NCI-H1436 treated with DMSO at 0.1 percent for 48 hours (cell line): ENCODE results near the gene APLN.
A peak's percentile ranks its signal among the peaks of the same experiment; 100 is the strongest.

Source experiments
- DNase-seq: peaks from one replicate; lab custom pipeline; 2025; lab: John Stamatoyannopoulos, UW

Gene APLN

DNA sequence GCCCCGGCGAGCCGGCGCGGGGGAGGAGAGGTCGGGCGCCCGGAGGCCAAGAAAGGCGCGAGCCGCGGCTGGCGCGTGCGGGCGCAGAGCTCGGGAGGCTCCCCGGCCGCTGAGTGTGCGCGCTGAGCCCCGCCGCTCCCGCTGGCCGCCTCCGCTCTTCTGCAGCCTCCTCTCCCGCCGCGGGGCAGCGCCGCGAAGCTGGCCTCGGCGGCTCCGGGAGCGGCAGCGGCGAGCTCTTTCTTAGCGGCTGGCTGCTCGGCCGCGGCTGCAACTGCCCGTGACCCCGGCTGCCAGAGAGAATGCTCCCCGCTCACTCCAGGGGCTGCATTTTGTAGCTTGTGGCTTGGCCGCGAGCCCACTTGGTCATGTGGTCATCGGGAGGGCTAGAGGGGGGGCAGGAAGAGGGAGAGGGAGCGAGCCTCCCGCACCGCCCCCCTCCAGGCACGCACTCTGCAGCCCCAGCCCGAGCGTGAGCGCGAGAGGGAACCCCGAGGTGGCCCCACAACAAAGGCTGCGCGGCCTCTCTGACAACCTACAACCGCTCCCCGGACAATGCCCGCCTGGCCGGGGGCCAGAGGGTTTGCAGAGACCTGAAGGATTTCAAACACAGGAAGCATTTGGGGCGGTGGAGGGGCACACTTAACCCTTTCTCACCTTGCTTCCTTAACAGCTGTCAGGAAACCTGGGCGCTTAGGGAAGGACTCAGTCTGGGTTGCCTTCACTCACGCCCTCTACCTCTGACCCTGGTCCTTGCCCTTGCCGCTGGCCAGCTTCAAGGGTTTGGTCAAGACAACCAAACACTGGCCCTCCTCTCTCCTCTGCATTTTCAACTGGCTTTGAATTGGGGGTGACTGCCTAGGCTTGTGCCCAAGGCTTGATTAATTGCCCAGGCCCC is at the start of gene APLN:
Gene APLN (minus strand): TSS at position 305 of the 895 bp plus-strand sequence. CDS start 326 bp downstream, outside the sequence.
- no peak for DNase-seq

- no peak for DNase-seq
These were observed 49.7 kb upstream of the APLN start for GRCh38 chrX:129704491-129704890.

DNA sequence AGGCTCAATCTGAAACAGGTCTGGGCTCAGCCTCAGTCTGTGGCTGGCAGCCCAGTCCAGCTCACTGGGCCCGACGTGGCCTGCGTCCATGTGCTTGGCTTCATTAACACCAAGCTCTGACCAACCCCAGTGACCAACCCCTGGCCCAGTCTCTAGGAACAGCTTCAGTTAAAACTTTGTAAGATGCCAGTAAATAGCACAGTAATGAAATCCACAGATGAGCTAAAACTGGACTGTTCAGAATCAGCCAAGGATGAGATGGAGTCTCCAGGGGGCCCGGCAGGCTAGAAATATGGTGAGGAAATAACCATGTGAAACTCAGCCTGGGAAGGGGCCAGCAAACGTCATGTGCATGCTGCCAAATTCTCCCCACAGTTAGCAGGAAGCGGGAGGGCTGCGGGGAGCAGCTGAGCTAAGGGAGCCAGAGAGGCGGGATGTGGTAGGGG is 46.9 kb upstream of the APLN start:
- DNase-seq: no peak

DNA sequence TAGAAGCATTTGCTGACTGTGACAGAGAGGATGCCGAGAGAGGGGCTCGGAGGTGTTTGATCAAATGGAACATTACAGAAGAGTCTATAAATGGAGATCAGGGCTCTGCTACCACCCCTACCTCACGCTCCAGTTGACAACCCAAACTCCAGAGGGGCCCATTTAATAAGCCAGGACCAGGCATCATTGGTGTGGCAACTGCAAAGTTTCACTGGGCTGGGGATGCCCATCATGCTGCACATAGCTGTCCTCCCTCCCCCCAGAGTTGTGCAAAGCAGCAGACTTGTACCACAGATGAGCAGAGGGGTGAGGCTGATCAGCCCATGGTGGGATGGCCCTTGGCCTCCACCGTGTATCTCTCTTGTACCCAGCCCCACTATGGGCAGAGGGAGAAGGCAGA is 45.8 kb upstream of the APLN start:
- DNase-seq: no peak

DNA sequence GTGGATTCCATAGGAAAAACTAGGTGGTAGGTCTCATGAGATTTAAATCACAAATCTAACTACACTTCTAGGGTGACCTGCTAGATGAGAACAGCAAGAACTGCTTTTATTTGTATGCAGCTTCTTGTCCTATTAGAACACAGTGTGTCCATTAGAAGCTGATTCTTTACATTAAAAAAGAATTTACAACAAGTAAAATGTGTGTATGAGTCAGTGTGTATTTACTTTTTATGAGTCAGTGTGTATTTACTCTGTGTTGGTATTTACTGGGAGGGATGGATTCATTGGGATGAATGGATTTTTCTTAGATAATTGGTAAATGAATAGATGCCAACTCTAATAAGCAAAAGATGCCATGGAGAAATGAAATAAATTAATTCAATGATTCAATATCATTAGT is 43.4 kb upstream of the APLN start:
- no peak for DNase-seq

GRCh38 chrX:129697204-129697829 is 42.6 kb upstream of the APLN start:
- DNase-seq: no peak

DNA sequence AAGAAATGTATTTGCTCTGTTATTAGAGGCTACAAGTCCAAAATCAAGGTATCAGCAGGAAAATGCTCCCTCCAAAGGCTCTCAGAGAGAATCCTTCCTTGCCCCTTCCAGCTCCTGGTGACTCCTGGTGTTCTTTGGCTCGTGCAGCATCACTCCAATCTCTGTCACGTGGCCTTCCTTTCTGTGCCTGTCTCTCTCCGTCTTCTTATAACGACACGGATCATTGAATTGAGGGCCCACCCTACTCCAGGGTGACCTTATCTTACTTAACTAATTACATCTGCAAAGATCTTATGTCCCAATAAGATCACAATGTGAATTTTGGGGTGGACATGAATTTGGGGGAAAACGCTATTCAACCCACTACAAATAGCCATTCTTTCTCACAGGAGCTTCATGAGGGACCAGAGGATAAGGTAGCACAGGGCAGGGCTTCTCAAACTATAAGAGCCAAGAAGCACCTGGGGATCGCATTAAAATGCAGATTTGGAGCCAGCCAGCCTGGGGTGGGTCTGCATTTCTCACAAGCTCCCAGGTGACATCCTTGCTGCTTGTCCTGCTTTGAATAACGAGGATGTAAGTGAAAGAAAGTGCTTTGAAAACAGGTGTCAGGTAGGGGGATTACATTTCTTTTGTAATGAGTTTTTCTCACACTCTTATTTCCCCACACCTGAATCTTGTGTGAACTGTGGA is 41.9 kb upstream of the APLN start:
- no peak for DNase-seq

DNA sequence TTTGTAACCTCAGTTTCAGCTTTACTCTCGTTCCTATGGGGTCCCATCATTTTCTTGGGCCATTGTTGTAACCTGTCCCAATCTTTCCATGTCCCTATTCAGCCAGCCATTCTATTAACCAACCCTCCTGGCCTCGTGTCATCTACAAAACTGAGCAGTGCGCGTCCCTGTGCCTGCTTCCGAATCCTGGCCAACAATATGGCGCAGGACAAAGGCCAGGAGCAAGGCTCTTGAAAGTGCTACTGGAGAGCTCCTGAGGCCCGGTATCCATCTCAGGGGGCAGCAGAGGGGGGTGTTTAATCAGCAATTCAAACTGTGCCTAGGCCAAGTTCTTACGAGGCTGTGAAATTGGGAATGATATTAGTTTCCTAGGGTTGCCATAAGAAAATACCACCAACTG is 41.2 kb upstream of the APLN start:
- no peak for DNase-seq

GRCh38 chrX:129695535-129695934 is 40.8 kb upstream of the APLN start:
- no peak for DNase-seq

- DNase-seq: no peak
These were observed 40.0 kb upstream of the APLN start for GRCh38 chrX:129694805-129695204.

DNA sequence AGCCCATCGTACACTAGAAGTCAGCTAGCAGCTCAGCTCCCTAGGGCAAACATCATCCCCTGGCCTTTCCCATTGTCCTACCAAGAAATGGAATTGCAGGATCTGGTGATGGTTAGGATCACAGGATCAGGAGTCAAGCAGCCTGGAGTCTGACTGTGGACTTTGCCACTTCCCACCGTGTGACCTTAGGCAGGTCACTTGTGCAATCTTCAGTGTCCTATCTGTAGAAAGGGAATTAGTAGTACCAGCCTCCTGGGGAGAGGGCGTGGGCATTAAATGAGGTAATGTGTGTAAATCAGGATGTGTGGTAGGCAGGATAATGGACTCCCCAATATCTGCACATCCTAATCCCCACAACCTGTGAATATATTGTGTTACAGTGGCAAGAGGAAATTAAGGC is 38.6 kb upstream of the APLN start:
- DNase-seq: no peak

- no peak for DNase-seq
These were observed 35.7 kb upstream of the APLN start for GRCh38 chrX:129690435-129690834.

GRCh38 chrX:129689796-129690195 is 35.0 kb upstream of the APLN start:
- DNase-seq: no peak

- no peak for DNase-seq
These were observed 33.3 kb upstream of the APLN start for GRCh38 chrX:129688097-129688496.

GRCh38 chrX:129686422-129686948 is 31.7 kb upstream of the APLN start:
- no peak for DNase-seq

GRCh38 chrX:129682979-129683378 is 28.2 kb upstream of the APLN start:
- no peak for DNase-seq

DNA sequence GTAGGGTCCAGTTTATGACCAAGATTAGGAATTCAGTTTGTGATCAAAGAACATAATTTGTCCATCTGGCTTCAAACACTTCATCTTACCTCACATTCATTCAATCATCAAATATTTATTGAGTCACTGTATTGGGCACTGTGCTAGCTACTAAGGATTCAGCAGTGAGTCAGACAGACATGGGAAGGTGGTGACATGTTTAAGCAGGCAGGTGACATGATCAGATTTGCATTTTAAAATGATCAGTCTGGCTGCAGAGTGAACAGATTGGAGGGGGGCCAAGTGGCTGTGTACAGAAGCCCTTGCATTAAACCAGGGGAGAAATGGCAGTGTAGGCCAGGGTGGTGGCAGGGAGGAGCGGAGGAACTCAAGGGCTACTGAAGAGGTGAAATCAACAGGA is 25.1 kb upstream of the APLN start:
- peak; percentile 7 for DNase-seq

- no peak for DNase-seq
These were observed 23.9 kb upstream of the APLN start for GRCh38 chrX:129678614-129679195.

GRCh38 chrX:129667412-129667811 is 12.7 kb upstream of the APLN start:
- DNase-seq: no peak

GRCh38 chrX:129665916-129666644 is 11.3 kb upstream of the APLN start:
- DNase-seq: no peak

- DNase-seq: no peak
These were observed 8.4 kb upstream of the APLN start for GRCh38 chrX:129663171-129663570.

DNA sequence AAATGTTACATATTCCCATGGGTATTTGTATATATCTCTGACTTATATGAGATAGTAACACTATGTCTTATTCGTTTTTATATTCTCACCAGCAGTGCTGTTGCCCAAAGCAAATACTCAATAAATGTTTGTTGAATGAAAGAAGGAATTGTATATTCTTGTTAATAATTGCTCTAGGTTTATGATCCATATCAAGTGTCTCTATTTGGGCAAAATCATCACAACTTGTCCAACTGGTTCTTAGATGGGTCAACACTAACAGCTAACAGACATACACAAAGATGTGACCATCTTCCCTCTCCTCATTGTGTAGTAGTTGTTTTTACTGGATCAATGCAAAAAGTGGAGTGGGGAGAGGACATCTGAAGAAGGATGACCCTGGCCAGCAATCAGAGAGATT is 6.6 kb upstream of the APLN start:
- no peak for DNase-seq
